HepG2 (cell line): ENCODE data around the gene SPECC1L. TPM values are rescaled to one million over a fixed set of nuclear protein-coding genes. Genes with fewer than 3 reads are reported as not detected.

Experiments
- AGO2 ChIP-seq: fragments of 200-400 bp; formaldehyde crosslinking; optimal IDR thresholded peaks from 2 replicates; pipeline ENCODE3; 2017; ENCODE audit warnings: mild to moderate bottlenecking, low read depth, low read length, moderate library complexity
- ELF3 ChIP-seq: IDR thresholded peaks from 2 replicates; pipeline ENCODE4 v1.6.1; 2016; ENCODE audit warnings: missing genetic modification reagents, missing compliant biosample characterization
- HNF4G ChIP-seq, 2 experiments: sonication (generic) in 1 of 2; formaldehyde crosslinking in 1 of 2; IDR thresholded peaks; 2 replicates each; pipeline versions ENCODE4 v1.4.0 to v1.6.1; 2011 to 2020; ENCODE audit warnings: borderline replicate concordance in 2 of 2, low read depth in 2 of 2, mild to moderate bottlenecking in 2 of 2, low read length in 1 of 2, missing genetic modification reagents in 1 of 2, moderate library complexity in 1 of 2
- HOXD1 ChIP-seq: sonication (generic); formaldehyde crosslinking; IDR thresholded peaks from 2 replicates; pipeline ENCODE4 v1.5.0; 2020; ENCODE audit warnings: missing genetic modification reagents
- MAFG ChIP-seq: sonication (generic); formaldehyde crosslinking; IDR thresholded peaks from 2 replicates; pipeline ENCODE4 v1.5.1; 2020; ENCODE audit warnings: mild to moderate bottlenecking, missing genetic modification reagents
- PRMT3 ChIP-seq: sonication (generic); formaldehyde crosslinking; IDR thresholded peaks from 2 replicates; pipeline ENCODE4 v1.8.1; 2022; ENCODE audit warnings: low read depth, mild to moderate bottlenecking, moderate library complexity, missing genetic modification reagents, borderline replicate concordance
- RNF2 ChIP-seq: fragments of 450-650 bp; conservative IDR thresholded peaks from 2 replicates; pipeline ENCODE4 v1.6.1; 2016; ENCODE audit warnings: low read depth
- ZNF292 ChIP-seq: sonication (generic); formaldehyde crosslinking; IDR thresholded peaks from 2 replicates; pipeline ENCODE4 v1.8.1; 2022; ENCODE audit warnings: mild to moderate bottlenecking, low read depth, missing genetic modification reagents, borderline replicate concordance
- ZNF343 ChIP-seq: sonication (generic); formaldehyde crosslinking; IDR thresholded peaks from 2 replicates; pipeline ENCODE4 v1.4.0; 2020; ENCODE audit warnings: mild to moderate bottlenecking, missing genetic modification reagents
- ZNF556 ChIP-seq: sonication (generic); formaldehyde crosslinking; IDR thresholded peaks from 2 replicates; pipeline ENCODE4 v1.4.0; 2020; ENCODE audit warnings: mild to moderate bottlenecking, missing genetic modification reagents, borderline replicate concordance
- ZNF567 ChIP-seq: sonication (generic); formaldehyde crosslinking; IDR thresholded peaks from 2 replicates; pipeline ENCODE4 v1.8.1; 2023; ENCODE audit warnings: mild to moderate bottlenecking, missing genetic modification reagents, borderline replicate concordance
- ZNF674 ChIP-seq: sonication (generic); formaldehyde crosslinking; IDR thresholded peaks from 2 replicates; pipeline ENCODE4 v1.5.0; 2020; ENCODE audit warnings: low read depth, mild to moderate bottlenecking, missing genetic modification reagents
- ZNF772 ChIP-seq: sonication (generic); formaldehyde crosslinking; IDR thresholded peaks from 2 replicates; pipeline ENCODE4 v1.5.0; 2020; ENCODE audit warnings: mild to moderate bottlenecking, missing genetic modification reagents
- polyA plus RNA-seq, 8 experiments: library from polyadenylated mRNA; depleted of rRNA in 3 of 8; stranded (reverse) in 7 of 8; unstranded in 1 of 8; fragments of >200 nt; fragmentation: Illumina TruSeq in 4 of 8; extraction: Trizol in 4 of 8; gene quantifications; 2 replicates each; pipeline versions ENCODE4 v1.2.1 to v1.2.3, GENCODE V29; 2011 to 2016; ENCODE audit warnings: low read depth in 4 of 8, missing spikeins in 1 of 8, mixed read lengths in 1 of 8; ENCODE audit not compliant: insufficient read depth in 1 of 8
- total RNA-seq, 5 experiments: library from RNA; depleted of rRNA; stranded (reverse); fragments of >200 nt; fragmentation: Illumina TruSeq; extraction: Trizol; gene quantifications; 2 replicates each; pipeline ENCODE4 v1.2.3, GENCODE V29; 2016; ENCODE audit warnings: low read depth in 1 of 5
- TF ChIP-seq, protein P1 (sequence below): sonication (generic); formaldehyde crosslinking; IDR thresholded peaks from 2 replicates; pipeline ENCODE4 v1.5.0; 2020; ENCODE audit warnings: mild to moderate bottlenecking, missing genetic modification reagents, borderline replicate concordance
- TF ChIP-seq, protein P2 (sequence below): sonication (generic); formaldehyde crosslinking; IDR thresholded peaks from 2 replicates; pipeline ENCODE4 v1.5.0; 2020; ENCODE audit warnings: mild to moderate bottlenecking, missing genetic modification reagents
- TF ChIP-seq, protein P3 (sequence below): sonication (generic); formaldehyde crosslinking; IDR thresholded peaks from 2 replicates; pipeline ENCODE4 v1.5.1; 2020; ENCODE audit warnings: missing genetic modification reagents, mild to moderate bottlenecking, borderline replicate concordance
- TF ChIP-seq, protein P4 (sequence below): sonication (generic); formaldehyde crosslinking; IDR thresholded peaks from 2 replicates; pipeline ENCODE4 v1.9.0; 2021; ENCODE audit warnings: missing genetic modification reagents, mild to moderate bottlenecking, borderline replicate concordance

SPECC1L gene
- total and polyA plus RNA-seq, 2 of the 13 experiments (the other 11 are each of a cell fraction or from before 2014, with no cell fraction given), result 14.1 to 30.3 TPM

DNA sequence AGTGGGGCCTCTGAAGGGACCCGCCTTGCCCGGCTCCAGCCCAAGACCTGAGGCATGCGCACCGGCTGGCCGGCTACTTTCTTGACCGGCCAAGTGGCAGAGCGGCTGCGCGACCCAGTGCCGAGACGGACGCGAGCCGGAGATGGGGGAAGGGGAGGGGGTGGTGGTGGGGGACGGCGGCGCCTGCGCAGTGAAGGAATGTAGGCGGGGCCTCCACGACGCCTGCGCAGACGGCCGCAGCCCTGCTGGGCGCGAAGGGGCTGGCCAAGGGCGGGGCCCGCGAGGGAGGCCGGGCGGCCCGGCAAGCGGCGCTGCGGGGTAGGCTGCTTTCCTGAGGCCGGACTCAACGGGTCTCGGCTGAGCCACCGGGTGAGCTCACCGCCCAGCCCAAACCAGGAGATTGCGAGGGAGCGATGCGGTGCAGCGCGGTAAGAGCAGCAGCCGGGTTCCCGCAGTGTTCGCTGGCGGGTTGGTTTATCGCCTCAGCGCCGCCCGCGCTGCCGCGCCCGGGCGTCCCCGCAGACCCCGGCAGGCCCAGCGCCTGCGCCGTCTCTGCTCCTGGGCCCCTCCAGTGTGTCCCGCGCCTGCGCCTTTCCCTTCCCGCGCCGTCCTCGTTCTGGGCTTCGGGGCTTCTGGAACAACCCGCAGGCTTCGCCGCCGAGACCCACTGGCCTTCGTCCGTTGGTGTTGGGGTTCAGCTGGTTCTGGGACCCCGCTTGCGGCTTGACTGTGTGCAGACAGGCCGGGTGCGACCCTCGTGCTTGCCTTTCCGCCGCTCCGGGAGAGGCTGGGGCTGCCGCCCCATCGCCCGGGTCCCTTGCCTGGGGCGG is at the start of gene SPECC1L (continued):
- TF ChIP-seq, protein P1, sequence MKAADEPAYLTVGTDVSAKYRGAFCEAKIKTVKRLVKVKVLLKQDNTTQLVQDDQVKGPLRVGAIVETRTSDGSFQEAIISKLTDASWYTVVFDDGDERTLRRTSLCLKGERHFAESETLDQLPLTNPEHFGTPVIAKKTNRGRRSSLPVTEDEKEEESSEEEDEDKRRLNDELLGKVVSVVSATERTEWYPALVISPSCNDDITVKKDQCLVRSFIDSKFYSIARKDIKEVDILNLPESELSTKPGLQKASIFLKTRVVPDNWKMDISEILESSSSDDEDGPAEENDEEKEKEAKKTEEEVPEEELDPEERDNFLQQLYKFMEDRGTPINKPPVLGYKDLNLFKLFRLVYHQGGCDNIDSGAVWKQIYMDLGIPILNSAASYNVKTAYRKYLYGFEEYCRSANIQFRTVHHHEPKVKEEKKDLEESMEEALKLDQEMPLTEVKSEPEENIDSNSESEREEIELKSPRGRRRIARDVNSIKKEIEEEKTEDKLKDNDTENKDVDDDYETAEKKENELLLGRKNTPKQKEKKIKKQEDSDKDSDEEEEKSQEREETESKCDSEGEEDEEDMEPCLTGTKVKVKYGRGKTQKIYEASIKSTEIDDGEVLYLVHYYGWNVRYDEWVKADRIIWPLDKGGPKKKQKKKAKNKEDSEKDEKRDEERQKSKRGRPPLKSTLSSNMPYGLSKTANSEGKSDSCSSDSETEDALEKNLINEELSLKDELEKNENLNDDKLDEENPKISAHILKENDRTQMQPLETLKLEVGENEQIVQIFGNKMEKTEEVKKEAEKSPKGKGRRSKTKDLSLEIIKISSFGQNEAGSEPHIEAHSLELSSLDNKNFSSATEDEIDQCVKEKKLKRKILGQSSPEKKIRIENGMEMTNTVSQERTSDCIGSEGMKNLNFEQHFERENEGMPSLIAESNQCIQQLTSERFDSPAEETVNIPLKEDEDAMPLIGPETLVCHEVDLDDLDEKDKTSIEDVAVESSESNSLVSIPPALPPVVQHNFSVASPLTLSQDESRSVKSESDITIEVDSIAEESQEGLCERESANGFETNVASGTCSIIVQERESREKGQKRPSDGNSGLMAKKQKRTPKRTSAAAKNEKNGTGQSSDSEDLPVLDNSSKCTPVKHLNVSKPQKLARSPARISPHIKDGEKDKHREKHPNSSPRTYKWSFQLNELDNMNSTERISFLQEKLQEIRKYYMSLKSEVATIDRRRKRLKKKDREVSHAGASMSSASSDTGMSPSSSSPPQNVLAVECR, result peak; percentile 86; the same call in 1 of the 2 replicates
- TF ChIP-seq ZNF343 (CRISPR knock-in tag), result peak; percentile 81
- TF ChIP-seq ZNF772 (CRISPR knock-in tag), result peak; percentile 92
- TF ChIP-seq, protein P2, sequence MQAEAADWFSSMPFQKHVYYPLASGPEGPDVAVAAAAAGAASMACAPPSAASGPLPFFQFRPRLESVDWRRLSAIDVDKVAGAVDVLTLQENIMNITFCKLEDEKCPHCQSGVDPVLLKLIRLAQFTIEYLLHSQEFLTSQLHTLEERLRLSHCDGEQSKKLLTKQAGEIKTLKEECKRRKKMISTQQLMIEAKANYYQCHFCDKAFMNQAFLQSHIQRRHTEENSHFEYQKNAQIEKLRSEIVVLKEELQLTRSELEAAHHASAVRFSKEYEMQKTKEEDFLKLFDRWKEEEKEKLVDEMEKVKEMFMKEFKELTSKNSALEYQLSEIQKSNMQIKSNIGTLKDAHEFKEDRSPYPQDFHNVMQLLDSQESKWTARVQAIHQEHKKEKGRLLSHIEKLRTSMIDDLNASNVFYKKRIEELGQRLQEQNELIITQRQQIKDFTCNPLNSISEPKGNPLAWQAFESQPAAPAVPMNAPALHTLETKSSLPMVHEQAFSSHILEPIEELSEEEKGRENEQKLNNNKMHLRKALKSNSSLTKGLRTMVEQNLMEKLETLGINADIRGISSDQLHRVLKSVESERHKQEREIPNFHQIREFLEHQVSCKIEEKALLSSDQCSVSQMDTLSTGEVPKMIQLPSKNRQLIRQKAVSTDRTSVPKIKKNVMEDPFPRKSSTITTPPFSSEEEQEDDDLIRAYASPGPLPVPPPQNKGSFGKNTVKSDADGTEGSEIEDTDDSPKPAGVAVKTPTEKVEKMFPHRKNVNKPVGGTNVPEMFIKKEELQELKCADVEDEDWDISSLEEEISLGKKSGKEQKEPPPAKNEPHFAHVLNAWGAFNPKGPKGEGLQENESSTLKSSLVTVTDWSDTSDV (CRISPR knock-in tag), result peak; percentile 78; the same call in 1 of the 2 replicates
- TF ChIP-seq, protein P3, sequence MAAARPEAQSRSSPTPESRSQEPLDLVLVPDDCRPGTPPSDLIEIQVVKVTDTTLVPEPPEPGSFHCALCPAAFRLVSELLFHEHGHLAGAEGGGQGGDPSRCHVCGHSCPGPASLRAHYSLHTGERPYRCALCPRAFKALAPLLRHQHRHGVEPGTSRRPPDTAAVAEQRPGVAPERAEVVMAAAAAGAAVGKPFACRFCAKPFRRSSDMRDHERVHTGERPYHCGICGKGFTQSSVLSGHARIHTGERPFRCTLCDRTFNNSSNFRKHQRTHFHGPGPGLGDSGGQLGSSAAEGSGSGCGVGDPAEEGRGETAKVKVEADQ (CRISPR knock-in tag), result no peak
- no peak for TF ChIP-seq HOXD1 (CRISPR knock-in tag)
- TF ChIP-seq ZNF292 (CRISPR knock-in tag), result peak; percentile 59
- peak; percentile 57; the same call in 1 of the 2 replicates for TF ChIP-seq ZNF556 (CRISPR knock-in tag)
- peak; percentile 76; the same call in 1 of the 2 replicates for TF ChIP-seq ZNF674
- TF ChIP-seq RNF2, result 0 out of 2 replicates have a peak, but pooled peaks have one; percentile 58
- peak; percentile 36 for TF ChIP-seq ELF3 (CRISPR knock-in tag)
- peak; percentile 89 for TF ChIP-seq AGO2
- peak; percentile 42; the same call in 1 of the 2 replicates for TF ChIP-seq ZNF567 (CRISPR knock-in tag)
- TF ChIP-seq MAFG (CRISPR knock-in tag), result no peak
- TF ChIP-seq PRMT3, result no peak; the same call in 1 of the 2 replicates
- TF ChIP-seq, protein P4, sequence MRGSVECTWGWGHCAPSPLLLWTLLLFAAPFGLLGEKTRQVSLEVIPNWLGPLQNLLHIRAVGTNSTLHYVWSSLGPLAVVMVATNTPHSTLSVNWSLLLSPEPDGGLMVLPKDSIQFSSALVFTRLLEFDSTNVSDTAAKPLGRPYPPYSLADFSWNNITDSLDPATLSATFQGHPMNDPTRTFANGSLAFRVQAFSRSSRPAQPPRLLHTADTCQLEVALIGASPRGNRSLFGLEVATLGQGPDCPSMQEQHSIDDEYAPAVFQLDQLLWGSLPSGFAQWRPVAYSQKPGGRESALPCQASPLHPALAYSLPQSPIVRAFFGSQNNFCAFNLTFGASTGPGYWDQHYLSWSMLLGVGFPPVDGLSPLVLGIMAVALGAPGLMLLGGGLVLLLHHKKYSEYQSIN (CRISPR knock-in tag), result no peak
- TF ChIP-seq HNF4G (IDR thresholded peaks at IDR 0.05; ENCODE audit: borderline replicate concordance, low read depth, low read length), result no peak
- 0 out of 2 replicates have a peak, but pooled peaks have one; percentile 41 for TF ChIP-seq HNF4G (CRISPR knock-in tag; IDR thresholded peaks at IDR 0.05; ENCODE audit: borderline replicate concordance, low read depth)
